B cell (primary cell): Measurements from ENCODE around the gene STAP1. TPM values are rescaled to one million over a fixed set of nuclear protein-coding genes. Genes with fewer than 3 reads are reported as not detected.

Experiments used
- ATAC-seq: fragments of 200-7000 bp; cut with Tn5 transposase; one replicate; pipeline ENCODE4 v1.10.0; 2021; ENCODE audit warnings: low read depth, mild to moderate bottlenecking, moderate number of reproducible peaks, moderate library complexity
- CTCF ChIA-PET: fragments of 350-600 bp; sonication (Branson Sonifier 250); formaldehyde crosslinking; loops from one replicate; lab custom pipeline; 2021; ENCODE audit warnings: antibody characterized with exemption, inconsistent platforms; lab: Charles Lee
- POLR2A ChIA-PET: fragments of 350-600 bp; sonication (Branson Sonifier 250); formaldehyde crosslinking; loops from one replicate; lab custom pipeline; 2021; ENCODE audit warnings: antibody characterized with exemption; lab: Charles Lee
- DNase-seq: peaks from one replicate; pipeline ENCODE4 v3.0.0; 2013
- H2AFZ ChIP-seq: 2 replicates; pipeline ENCODE4 v1.6.1; 2012; ENCODE audit warnings: mild to moderate bottlenecking, low read depth, low read length; ENCODE audit not compliant: insufficient read depth, poor library complexity, severe bottlenecking
- H3K27ac ChIP-seq, 2 donors: 1 replicate in 1 of 2; 2 replicates in 1 of 2; pipeline ENCODE4 v1.5.1; 2012 to 2013; ENCODE audit warnings: low read length in 2 of 2, mild to moderate bottlenecking in 2 of 2, moderate library complexity in 1 of 2
- H3K27me3 ChIP-seq, 4 experiments: fragments of 200-600 bp in 1 of 4; sonication (generic) in 1 of 4; replicated peaks in 1 of 4; 1 replicate in 2 of 4; 2 replicates in 2 of 4; pipeline versions ENCODE4 v1.6.1 to v1.7.0; 2013 to 2016; ENCODE audit warnings: low read length in 3 of 4, mild to moderate bottlenecking in 2 of 4, mixed read lengths in 1 of 4, moderate library complexity in 1 of 4; ENCODE audit not compliant: insufficient read depth in 4 of 4, control insufficient read depth in 3 of 4; ENCODE audit errors: control extremely low read depth in 1 of 4
- H3K36me3 ChIP-seq, 2 experiments: replicated peaks in 1 of 2; 1 replicate in 1 of 2; 2 replicates in 1 of 2; pipeline versions ENCODE4 v1.6.1 to v1.7.1; 2013; ENCODE audit warnings: low read length in 1 of 2; ENCODE audit not compliant: insufficient read depth in 2 of 2, control insufficient read depth in 1 of 2; ENCODE audit errors: control extremely low read depth in 1 of 2, extremely low read depth in 1 of 2
- H3K4me1 ChIP-seq, 2 donors: fragments of 200-600 bp in 1 of 2; sonication (generic) in 1 of 2; 1 replicate in 1 of 2; 2 replicates in 1 of 2; pipeline versions ENCODE4 v1.5.1 to v1.6.1; 2013 to 2017; ENCODE audit warnings: low read length in 2 of 2; ENCODE audit not compliant: control insufficient read depth in 2 of 2, insufficient read depth in 2 of 2
- H3K4me2 ChIP-seq: replicated peaks from 2 replicates; pipeline ENCODE3; 2012; ENCODE audit warnings: mild to moderate bottlenecking, low read depth, low read length; ENCODE audit not compliant: poor library complexity, severe bottlenecking
- H3K4me3 ChIP-seq, 5 experiments: fragments of 200-600 bp in 1 of 5; sonication (generic) in 1 of 5; 1 replicate in 3 of 5; 2 replicates in 2 of 5; pipeline versions ENCODE4 v1.5.1 to v1.7.0; 2011 to 2016; ENCODE audit warnings: low read length in 4 of 5, mild to moderate bottlenecking in 4 of 5, low read depth in 2 of 5, control low read depth in 1 of 5, moderate library complexity in 1 of 5; ENCODE audit not compliant: insufficient read depth in 1 of 5; ENCODE audit errors: control extremely low read depth in 1 of 5, extremely low read depth in 1 of 5
- H3K79me2 ChIP-seq: fragments of 200-600 bp; sonication (generic); one replicate; pipeline ENCODE4 v1.6.0; 2016; ENCODE audit warnings: low read length; ENCODE audit not compliant: control insufficient read depth, insufficient read depth
- H3K9ac ChIP-seq: fragments of 200-600 bp; sonication (generic); 2 replicates; pipeline ENCODE4 v1.6.1; 2017; ENCODE audit warnings: mild to moderate bottlenecking, low read length, moderate library complexity
- H3K9me3 ChIP-seq, 3 donors: one replicate each; pipeline versions ENCODE4 v1.6.1 to v1.7.1; 2013; ENCODE audit warnings: low read length in 2 of 3; ENCODE audit not compliant: control insufficient read depth in 2 of 3, insufficient read depth in 1 of 3; ENCODE audit errors: control extremely low read depth in 1 of 3
- H4K20me1 ChIP-seq: 2 replicates; pipeline ENCODE4 v1.6.0; 2012; ENCODE audit warnings: mild to moderate bottlenecking, low read length; ENCODE audit not compliant: insufficient read depth, control insufficient read depth, poor library complexity, severe bottlenecking
- H3K27ac Mint-ChIP-seq: one replicate; pipeline ENCODE4 v1.8.0; 2021; ENCODE audit warnings: mixed read lengths
- H3K27me3 Mint-ChIP-seq: one replicate; pipeline ENCODE4 v1.8.0; 2021; ENCODE audit warnings: mixed read lengths
- H3K4me1 Mint-ChIP-seq: one replicate; pipeline ENCODE4 v1.8.0; 2021; ENCODE audit warnings: mixed read lengths
- H3K4me3 Mint-ChIP-seq: one replicate; pipeline ENCODE4 v1.8.0; 2021; ENCODE audit warnings: mixed read lengths
- H3K9me3 Mint-ChIP-seq: one replicate; pipeline ENCODE4 v1.8.0; 2022; ENCODE audit warnings: mixed read lengths; ENCODE audit not compliant: insufficient read depth
- EZH2 ChIP-seq: IDR thresholded peaks from 2 replicates; pipeline ENCODE4 v1.6.1; 2012; ENCODE audit warnings: borderline replicate concordance, low read depth, mild to moderate bottlenecking, moderate library complexity, low read length; ENCODE audit not compliant: insufficient read depth, poor library complexity, severe bottlenecking
- WGBS: methylation state at CpG from one replicate; pipeline ENCODE4 v1.1.5; 2013; ENCODE audit warnings: missing lambda C conversion rate; ENCODE audit not compliant: insufficient coverage; 5-methylcytosine and 5-hydroxymethylcytosine counted together
- intact Hi-C: fragments of 100-400 bp; cut with micrococcal nuclease; formaldehyde crosslinking; loops from one replicate; pipeline ENCODE4 v1.10.0; 2022
- polyA plus RNA-seq: library from polyadenylated mRNA; depleted of rRNA; stranded (reverse); fragments of >200 nt; gene quantifications from 2 replicates; pipeline ENCODE4 v1.2.3, GENCODE V29; 2012
- total RNA-seq, 2 donors: library from RNA; stranded (reverse); fragments of 120-200 nt in 1 of 2; gene quantifications; 1 replicate in 1 of 2; 2 replicates in 1 of 2; pipeline versions ENCODE4 v1.2.3 to v1.2.4, GENCODE V29; 2013 to 2022
- TF ChIP-seq, protein P1 (sequence below): fragments of 200-600 bp; IDR thresholded peaks from one replicate; pipeline ENCODE4 v1.8.0; 2022; ENCODE audit warnings: antibody characterized with exemption, mild to moderate bottlenecking

STAP1 gene
- total and polyA plus RNA-seq, 2 donors (not counting 1 experiment from before 2014, with no cell fraction given), result 52.6 to 63.0 TPM

DNA sequence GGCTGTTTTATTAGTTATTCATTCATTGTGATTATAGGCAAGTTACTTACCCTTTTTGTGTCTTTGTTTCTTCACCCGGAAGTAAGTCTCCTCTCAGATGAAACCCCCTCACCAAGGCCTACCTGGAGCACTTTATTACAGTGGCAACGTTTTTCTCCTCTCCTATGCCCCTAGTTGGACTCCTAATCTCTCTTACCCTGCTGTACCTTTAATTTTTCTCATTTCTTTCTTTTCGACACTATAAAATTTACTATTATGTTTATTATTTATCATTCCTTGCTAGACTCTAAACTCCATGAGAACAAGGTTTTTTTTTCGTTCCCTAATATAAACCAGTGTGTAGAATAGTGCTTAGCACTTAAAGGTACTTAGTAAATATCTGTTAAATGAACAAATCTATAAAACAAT lies 17.5 kb downstream of the STAP1 start:
- intact Hi-C loops, result no loop called here
- peak overlapping the region; percentile 53 for H3K9ac ChIP-seq
- H3K4me2 ChIP-seq, result peak overlapping the region; percentile 74
- peak overlapping the region in 1 of 5 experiments; percentile 56 for H3K4me3 ChIP-seq
- H3K27me3 Mint-ChIP-seq, result no peaks in the 10 kb centered on the region
- no peaks in the 10 kb centered on the region for H3K9me3 ChIP-seq
- peak overlapping the region; percentile 55 for H3K4me3 Mint-ChIP-seq
- WGBS, result 62% methylated on average over 2 of the region's 4 CpGs
- DNase-seq, result no peak
- peaks cover 72% of the 10 kb centered on the region for H3K4me1 Mint-ChIP-seq
- no peak for ATAC-seq
- peaks cover 18 to 52% of the 10 kb centered on the region in 2 experiments for H3K36me3 ChIP-seq
- ChIA-PET POLR2A (interaction anchor here (0.9 kb wide), 1 partner anchor 24 kb away, joined by 3 read pairs; no protein-coding TSS in a partner anchor), CTCF (interaction anchor here (1.4 kb wide), 1 partner anchor 26 kb away, joined by 5 read pairs; no protein-coding TSS in a partner anchor)
- H2AFZ ChIP-seq, result peak overlapping the region; percentile 55
- no peaks in the 10 kb centered on the region for H3K27me3 ChIP-seq
- no peak for TF ChIP-seq EZH2
- TF ChIP-seq, protein P1, sequence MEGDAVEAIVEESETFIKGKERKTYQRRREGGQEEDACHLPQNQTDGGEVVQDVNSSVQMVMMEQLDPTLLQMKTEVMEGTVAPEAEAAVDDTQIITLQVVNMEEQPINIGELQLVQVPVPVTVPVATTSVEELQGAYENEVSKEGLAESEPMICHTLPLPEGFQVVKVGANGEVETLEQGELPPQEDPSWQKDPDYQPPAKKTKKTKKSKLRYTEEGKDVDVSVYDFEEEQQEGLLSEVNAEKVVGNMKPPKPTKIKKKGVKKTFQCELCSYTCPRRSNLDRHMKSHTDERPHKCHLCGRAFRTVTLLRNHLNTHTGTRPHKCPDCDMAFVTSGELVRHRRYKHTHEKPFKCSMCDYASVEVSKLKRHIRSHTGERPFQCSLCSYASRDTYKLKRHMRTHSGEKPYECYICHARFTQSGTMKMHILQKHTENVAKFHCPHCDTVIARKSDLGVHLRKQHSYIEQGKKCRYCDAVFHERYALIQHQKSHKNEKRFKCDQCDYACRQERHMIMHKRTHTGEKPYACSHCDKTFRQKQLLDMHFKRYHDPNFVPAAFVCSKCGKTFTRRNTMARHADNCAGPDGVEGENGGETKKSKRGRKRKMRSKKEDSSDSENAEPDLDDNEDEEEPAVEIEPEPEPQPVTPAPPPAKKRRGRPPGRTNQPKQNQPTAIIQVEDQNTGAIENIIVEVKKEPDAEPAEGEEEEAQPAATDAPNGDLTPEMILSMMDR, result no peak
- no peaks in the 10 kb centered on the region for H3K9me3 Mint-ChIP-seq
- H3K27ac ChIP-seq, result peak overlapping the region; percentile 76 to 92
- peaks cover 56 to 74% of the 10 kb centered on the region in 2 donors for H3K4me1 ChIP-seq
- H3K27ac Mint-ChIP-seq, result peak overlapping the region; percentile 69
- no peaks in the 10 kb centered on the region for H4K20me1 ChIP-seq
- peaks cover 59% of the 10 kb centered on the region for H3K79me2 ChIP-seq

DNA sequence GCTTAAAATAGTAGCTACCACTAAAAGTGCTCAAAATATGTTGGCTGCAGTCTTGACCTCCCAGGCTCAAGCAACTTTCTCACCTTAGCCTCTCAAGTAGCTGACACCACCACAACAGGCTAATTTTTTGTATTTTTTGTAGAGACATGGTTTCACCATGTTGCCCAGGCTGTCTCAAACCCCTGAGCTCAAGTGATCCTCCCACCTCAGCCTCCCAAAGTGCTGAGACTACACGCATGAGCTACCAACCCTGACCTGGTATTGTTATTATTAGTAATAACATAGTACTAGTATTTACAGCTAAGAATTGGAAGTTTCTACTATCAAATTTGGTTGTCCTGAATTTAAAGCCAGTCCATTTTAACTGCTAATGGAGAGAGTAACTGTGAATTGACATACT lies 18.0 kb downstream of the STAP1 start:
- H3K9me3 Mint-ChIP-seq, result no peaks in the 10 kb centered on the region
- peak overlapping the region; percentile 53 for H3K9ac ChIP-seq
- H3K36me3 ChIP-seq, result peaks cover 21 to 52% of the 10 kb centered on the region in 2 experiments
- ATAC-seq (no peak), DNase-seq (no peak)
- H3K4me2 ChIP-seq, result peak overlapping the region; percentile 74
- peaks cover 72% of the 10 kb centered on the region for H3K4me1 Mint-ChIP-seq
- H3K27me3 ChIP-seq, result no peaks in the 10 kb centered on the region
- H3K79me2 ChIP-seq, result peaks cover 59% of the 10 kb centered on the region
- intact Hi-C loops, result no loop called here
- peak overlapping the region; percentile 21 for H3K4me3 Mint-ChIP-seq
- no peaks in the 10 kb centered on the region for H3K9me3 ChIP-seq
- POLR2A ChIA-PET, result no interaction called here
- H3K27me3 Mint-ChIP-seq, result no peaks in the 10 kb centered on the region
- WGBS, result no CpG with 5 or more reads among the region's 1 CpG
- H3K4me3 ChIP-seq, result no peak overlapping the region
- H3K27ac Mint-ChIP-seq, result peak overlapping the region; percentile 69
- H3K27ac ChIP-seq, result peak overlapping the region; percentile 76 to 92
- H4K20me1 ChIP-seq, result no peaks in the 10 kb centered on the region
- CTCF ChIA-PET, result interaction anchor here (1.4 kb wide), 1 partner anchor 27 kb away, joined by 5 read pairs; no protein-coding TSS in a partner anchor
- no peak overlapping the region for H2AFZ ChIP-seq
- peaks cover 61 to 75% of the 10 kb centered on the region in 2 donors for H3K4me1 ChIP-seq
- TF ChIP-seq, protein P1, result no peak
- no peak for TF ChIP-seq EZH2
